ENCODE data around the gene NCS1. TPM values are rescaled to one million over a fixed set of nuclear protein-coding genes. Genes with fewer than 3 reads are reported as not detected.

Gene NCS1
- total and polyA plus RNA-seq, 9 of the 15 experiments (the other 6 are each of a cell fraction or from before 2014, with no cell fraction given), result 0.28 to 27.0 (median 9.6) TPM

GRCh38 chr9:130154816-130155215 lies 17.4 kb upstream of the NCS1 start:
- H3K4me1 ChIP-seq (replicated peaks in 1 of 2; ENCODE audit: control insufficient read depth in 2 of 2, insufficient read depth in 2 of 2, low read length in 2 of 2), result peaks cover 5 to 7% of the 10 kb centered on the region in 2 experiments; a peak in 3 of 5 replicates
- FAIRE-seq (no peak), ATAC-seq (no peak), DNase-seq (ENCODE audit: extremely low read depth in 1 of 4, low spot score in 3 of 4) (no peak)
- no peak for TF ChIP-seq ETV5 (CRISPR knock-in tag; IDR thresholded peaks at IDR 0.05; ENCODE audit: low read depth)
- TF ChIP-seq NCOA1 (IDR thresholded peaks at IDR 0.05; ENCODE audit: low read depth), result no peak
- H2AFZ ChIP-seq (ENCODE audit: low read depth, low read length), result no peak overlapping the region
- H3K27ac ChIP-seq (ENCODE audit: extremely low read depth, low read depth, low read length), result no peak overlapping the region
- no peak overlapping the region for H3K9ac ChIP-seq (ENCODE audit: insufficient read depth in 1 of 2, low read depth in 2 of 2, low read length in 2 of 2)
- intact Hi-C loops (cut with micrococcal nuclease) (no loop called here), in situ Hi-C loops (cut with MboI) (no loop called here)
- H3K79me2 ChIP-seq (ENCODE audit: control insufficient read depth, insufficient read depth, low read length), result no peaks in the 10 kb centered on the region
- H3K4me3 ChIP-seq, result no peak overlapping the region
- H3K9me3 ChIP-seq (replicated peaks; ENCODE audit: control insufficient read depth, insufficient read depth, low read depth, low read length), result no peaks in the 10 kb centered on the region
- POLR2A ChIA-PET, result no interaction called here
- CTCF ChIA-PET (ENCODE audit: low intra/inter-chr PET ratio), result no interaction called here
- no peaks in the 10 kb centered on the region for H3K9me1 ChIP-seq (ENCODE audit: control insufficient read depth, insufficient read depth, low read length)
- H3K27me3 ChIP-seq (ENCODE audit: control insufficient read depth in 2 of 2, insufficient read depth in 2 of 2, low read length in 2 of 2), result peaks cover 0 to 10% of the 10 kb centered on the region in 2 experiments; a peak in 2 of 5 replicates
- H4K20me1 ChIP-seq (replicated peaks; ENCODE audit: control insufficient read depth, insufficient read depth, low read length), result no peaks in the 10 kb centered on the region
- no peak overlapping the region for H3K4me2 ChIP-seq (ENCODE audit: insufficient read depth, low read length)
- H3K36me3 ChIP-seq (ENCODE audit: control insufficient read depth, insufficient read depth, low read length), result no peaks in the 10 kb centered on the region
- 66% methylated on average over 3 of the region's 3 CpGs for WGBS (ENCODE audit: insufficient coverage, low coverage, missing lambda C conversion rate)
- no TSS peak for BruUV-seq (replicated peaks)

- in situ Hi-C loops (cut with MboI) (no loop called here), intact Hi-C loops (cut with micrococcal nuclease) (no loop called here)
- H3K27me3 ChIP-seq (ENCODE audit: control insufficient read depth in 2 of 2, insufficient read depth in 2 of 2, low read length in 2 of 2), result peaks cover 0 to 10% of the 10 kb centered on the region in 2 experiments; a peak in 2 of 5 replicates
- DNase-seq (ENCODE audit: extremely low read depth in 1 of 4, low spot score in 3 of 4) (no peak), ATAC-seq (no peak), FAIRE-seq (no peak)
- H3K27ac ChIP-seq (ENCODE audit: extremely low read depth, low read depth, low read length), result no peak overlapping the region
- H3K79me2 ChIP-seq (ENCODE audit: control insufficient read depth, insufficient read depth, low read length), result no peaks in the 10 kb centered on the region
- peaks cover 4% of the 10 kb centered on the region in 2 experiments; a peak in 3 of 5 replicates for H3K4me1 ChIP-seq (replicated peaks in 1 of 2; ENCODE audit: control insufficient read depth in 2 of 2, insufficient read depth in 2 of 2, low read length in 2 of 2)
- WGBS (ENCODE audit: insufficient coverage, low coverage, missing lambda C conversion rate), result 55% methylated on average over 12 of the region's 12 CpGs
- POLR2A ChIA-PET, result no interaction called here
- no peak overlapping the region for H3K4me3 ChIP-seq
- CTCF ChIA-PET (ENCODE audit: low intra/inter-chr PET ratio), result no interaction called here
- H2AFZ ChIP-seq (ENCODE audit: low read depth, low read length), result no peak overlapping the region
- no peaks in the 10 kb centered on the region for H3K9me3 ChIP-seq (replicated peaks; ENCODE audit: control insufficient read depth, insufficient read depth, low read depth, low read length)
- no peak overlapping the region for H3K4me2 ChIP-seq (ENCODE audit: insufficient read depth, low read length)
- H3K36me3 ChIP-seq (ENCODE audit: control insufficient read depth, insufficient read depth, low read length), result no peaks in the 10 kb centered on the region
- no peak overlapping the region for H3K9ac ChIP-seq (ENCODE audit: insufficient read depth in 1 of 2, low read depth in 2 of 2, low read length in 2 of 2)
- H4K20me1 ChIP-seq (replicated peaks; ENCODE audit: control insufficient read depth, insufficient read depth, low read length), result no peaks in the 10 kb centered on the region
- BruUV-seq (replicated peaks), result no TSS peak
- H3K9me1 ChIP-seq (ENCODE audit: control insufficient read depth, insufficient read depth, low read length), result no peaks in the 10 kb centered on the region
- TF ChIP-seq HINFP (tag; conservative IDR thresholded peaks at IDR 0.05; ENCODE audit: low read depth) (no peak), ATF4 (CRISPR knock-in tag; IDR thresholded peaks at IDR 0.05) (no peak), ZFP36 (IDR thresholded peaks at IDR 0.05; ENCODE audit: low read depth, low read length, partially characterized antibody) (peak; percentile 69), BCOR (IDR thresholded peaks at IDR 0.05) (peak; percentile 75), KDM1A (IDR thresholded peaks at IDR 0.05) (peak in 1 of 2 experiments; percentile 54; a peak in 2 of 4 replicates), ZNF121 (CRISPR knock-in tag; conservative IDR thresholded peaks at IDR 0.05) (no peak), RBM25 (IDR thresholded peaks at IDR 0.05; ENCODE audit: low read depth, low read length, severe bottlenecking) (peak; percentile 10)
Observed at GRCh38 chr9:130155647-130156046, 16.6 kb upstream of the NCS1 start.

All from K562 (cell line).